H1 (cell line): ENCODE measurements around the gene C6orf136. TPM values are rescaled to one million over a fixed set of nuclear protein-coding genes. Genes with fewer than 3 reads are reported as not detected.

ENCODE experiments used
- CTCF ChIA-PET: fragments of 300-600 bp; sonication (Branson Sonifier 250); formaldehyde crosslinking; loops from one replicate; lab custom pipeline; 2021; ENCODE audit not compliant: partially characterized antibody; lab: Charles Lee
- POLR2A ChIA-PET: fragments of 300-600 bp; sonication (Branson Sonifier 250); formaldehyde crosslinking; loops from one replicate; lab custom pipeline; 2021; ENCODE audit warnings: inconsistent platforms; ENCODE audit not compliant: partially characterized antibody; lab: Charles Lee
- DNase-seq, 2 experiments: peaks; one replicate each; pipeline versions ENCODE4 v3.0.0 to v3.0.0-alpha.2; 2010 to 2022; ENCODE audit warnings: low spot score in 2 of 2, low read depth in 1 of 2, mixed read lengths in 1 of 2
- FAIRE-seq: peaks from 2 replicates; lab custom pipeline; 2011; peaks lifted over from hg19 to GRCh38; lab: Jason Lieb, UNC
- H2AFZ ChIP-seq: 2 replicates; pipeline ENCODE4 v1.8.1; 2012; ENCODE audit warnings: low read length, inconsistent platforms
- H2AK5ac ChIP-seq: 2 replicates; pipeline ENCODE4 v1.6.1; 2013; ENCODE audit warnings: low read depth, low read length
- H2BK120ac ChIP-seq: replicated peaks from 2 replicates; pipeline ENCODE3; 2013; ENCODE audit warnings: low read depth, low read length, inconsistent platforms
- H2BK12ac ChIP-seq: 2 replicates; pipeline ENCODE4 v1.6.1; 2013; ENCODE audit warnings: low read depth, low read length
- H2BK15ac ChIP-seq: 2 replicates; pipeline ENCODE4 v1.6.1; 2013; ENCODE audit warnings: low read length
- H2BK20ac ChIP-seq: 2 replicates; pipeline ENCODE4 v1.6.1; 2013; ENCODE audit warnings: low read length
- H2BK5ac ChIP-seq: 2 replicates; pipeline ENCODE4 v1.6.1; 2013; ENCODE audit warnings: low read depth, low read length
- H3K14ac ChIP-seq: 2 replicates; pipeline ENCODE4 v1.6.1; 2013; ENCODE audit warnings: inconsistent platforms; ENCODE audit not compliant: insufficient read length
- H3K18ac ChIP-seq: 2 replicates; pipeline ENCODE4 v1.6.1; 2013; ENCODE audit warnings: low read length; ENCODE audit errors: extremely low read depth
- H3K23ac ChIP-seq: 2 replicates; pipeline ENCODE4 v1.6.1; 2013; ENCODE audit warnings: inconsistent platforms; ENCODE audit not compliant: insufficient read length
- H3K23me2 ChIP-seq: 2 replicates; pipeline ENCODE4 v1.6.1; 2013; ENCODE audit warnings: low read depth, low read length
- H3K27ac ChIP-seq: 2 replicates; pipeline ENCODE4 v1.6.1; 2011; ENCODE audit warnings: low read depth, low read length, inconsistent platforms
- H3K27me3 ChIP-seq, 4 experiments: replicated peaks in 1 of 4; 1 replicate in 1 of 4; 2 replicates in 3 of 4; pipeline versions ENCODE4 v1.6.1 to v1.8.1; 2011 to 2013; ENCODE audit warnings: low read length in 3 of 4, mild to moderate bottlenecking in 3 of 4, inconsistent platforms in 2 of 4, mixed read lengths in 2 of 4, moderate library complexity in 1 of 4; ENCODE audit not compliant: control insufficient read depth in 3 of 4, insufficient read depth in 3 of 4; ENCODE audit errors: extremely low read depth in 1 of 4
- H3K36me3 ChIP-seq, 4 experiments: 2 replicates each; pipeline versions ENCODE4 v1.6.1 to v1.8.1; 2011 to 2013; ENCODE audit warnings: mild to moderate bottlenecking in 4 of 4, low read length in 3 of 4, moderate library complexity in 2 of 4, control low read depth in 1 of 4, inconsistent platforms in 1 of 4; ENCODE audit not compliant: insufficient read depth in 4 of 4, control insufficient read depth in 2 of 4
- H3K4ac ChIP-seq: replicated peaks from 2 replicates; pipeline ENCODE3; 2013; ENCODE audit warnings: low read length, low read depth, mixed read lengths, inconsistent platforms; ENCODE audit not compliant: insufficient read length
- H3K4me1 ChIP-seq, 4 experiments: replicated peaks in 1 of 4; 1 replicate in 1 of 4; 2 replicates in 3 of 4; pipeline versions ENCODE4 v1.6.1 to v1.8.1; 2011 to 2013; ENCODE audit warnings: low read length in 3 of 4, inconsistent platforms in 2 of 4, mixed read lengths in 1 of 4; ENCODE audit not compliant: insufficient read depth in 4 of 4, control insufficient read depth in 3 of 4
- H3K4me2 ChIP-seq, 2 experiments: 2 replicates each; pipeline versions ENCODE4 v1.6.1 to v1.8.1; 2011 to 2013; ENCODE audit warnings: low read depth in 2 of 2, low read length in 2 of 2, control low read depth in 1 of 2, inconsistent platforms in 1 of 2, mild to moderate bottlenecking in 1 of 2; ENCODE audit not compliant: insufficient read depth in 1 of 2
- H3K4me3 ChIP-seq, 4 experiments: fragments of 200-600, 300-600 bp in 1 of 4; sonication (generic), shearing (Covaris generic), sonication (Bioruptor Twin) in 1 of 4; 2 replicates each; pipeline versions ENCODE4 v1.5.1 to v1.8.1; 2011 to 2016; ENCODE audit warnings: low read length in 4 of 4, low read depth in 3 of 4, control low read depth in 2 of 4, inconsistent platforms in 2 of 4, mild to moderate bottlenecking in 2 of 4, mixed read lengths in 1 of 4, moderate library complexity in 1 of 4; ENCODE audit not compliant: insufficient read depth in 2 of 4; ENCODE audit errors: extremely low read depth in 1 of 4
- H3K56ac ChIP-seq: replicated peaks from 2 replicates; pipeline ENCODE3; 2013; ENCODE audit warnings: low read depth, mild to moderate bottlenecking, mixed read lengths, low read length, inconsistent platforms; ENCODE audit not compliant: insufficient read length
- H3K79me1 ChIP-seq: 2 replicates; pipeline ENCODE4 v1.6.1; 2013; ENCODE audit warnings: low read depth, low read length, control low read depth
- H3K79me2 ChIP-seq, 2 experiments: 2 replicates each; pipeline versions ENCODE4 v1.6.1 to v1.8.1; 2012 to 2013; ENCODE audit warnings: low read length in 2 of 2, mild to moderate bottlenecking in 2 of 2, inconsistent platforms in 1 of 2; ENCODE audit not compliant: insufficient read depth in 2 of 2, control insufficient read depth in 1 of 2
- H3K9ac ChIP-seq, 4 experiments: replicated peaks in 1 of 4; 1 replicate in 1 of 4; 2 replicates in 3 of 4; pipeline versions ENCODE4 v1.6.1 to v1.8.1; 2011 to 2013; ENCODE audit warnings: low read depth in 3 of 4, low read length in 3 of 4, control low read depth in 2 of 4, mild to moderate bottlenecking in 2 of 4, moderate library complexity in 2 of 4, inconsistent platforms in 1 of 4; ENCODE audit errors: extremely low read depth in 1 of 4
- H3K9me3 ChIP-seq, 2 experiments: 2 replicates each; pipeline versions ENCODE4 v1.6.1 to v1.8.1; 2012 to 2013; ENCODE audit warnings: mild to moderate bottlenecking in 2 of 2, moderate library complexity in 2 of 2, control low read depth in 1 of 2, inconsistent platforms in 1 of 2, low read depth in 1 of 2, low read length in 1 of 2, mixed read lengths in 1 of 2; ENCODE audit not compliant: insufficient read depth in 2 of 2
- H4K20me1 ChIP-seq, 2 experiments: replicated peaks in 1 of 2; 2 replicates each; pipeline versions ENCODE3 to v1.8.1; 2011 to 2013; ENCODE audit warnings: inconsistent platforms in 2 of 2, low read length in 2 of 2, mild to moderate bottlenecking in 1 of 2; ENCODE audit not compliant: insufficient read depth in 2 of 2, control insufficient read depth in 1 of 2
- H4K5ac ChIP-seq: 2 replicates; pipeline ENCODE4 v1.6.1; 2013; ENCODE audit warnings: low read length, low read depth, mixed read lengths, inconsistent platforms; ENCODE audit not compliant: insufficient read length
- H4K8ac ChIP-seq: 2 replicates; pipeline ENCODE4 v1.8.0; 2013; ENCODE audit warnings: mild to moderate bottlenecking, moderate library complexity, low read length, inconsistent platforms; ENCODE audit not compliant: insufficient read depth; ENCODE audit errors: extremely low read depth
- H4K91ac ChIP-seq: replicated peaks from 2 replicates; pipeline ENCODE3; 2013; ENCODE audit warnings: low read length, mixed read lengths, inconsistent platforms; ENCODE audit not compliant: insufficient read length
- BRCA1 ChIP-seq: IDR thresholded peaks from 2 replicates; pipeline ENCODE4 v1.6.1; 2012; ENCODE audit warnings: low read depth, low read length, improper control_type of control experiment
- CTBP2 ChIP-seq: IDR thresholded peaks from 2 replicates; pipeline ENCODE4 v1.7.0; 2011; ENCODE audit warnings: borderline replicate concordance, mild to moderate bottlenecking, moderate library complexity, mixed read lengths, low read length; ENCODE audit not compliant: insufficient read depth, insufficient read length
- EP300 ChIP-seq, 2 experiments: IDR thresholded peaks; 1 replicate in 1 of 2; 2 replicates in 1 of 2; pipeline ENCODE4 v1.6.1; 2011 to 2012; ENCODE audit warnings: low read depth in 2 of 2, low read length in 2 of 2, mild to moderate bottlenecking in 2 of 2, borderline replicate concordance in 1 of 2, inconsistent platforms in 1 of 2, moderate library complexity in 1 of 2
- GABPA ChIP-seq: IDR thresholded peaks from 2 replicates; pipeline ENCODE4 v1.6.1; 2011; ENCODE audit warnings: mild to moderate bottlenecking, low read length, moderate library complexity, borderline replicate concordance; ENCODE audit not compliant: insufficient read depth
- GTF2F1 ChIP-seq: IDR thresholded peaks from 2 replicates; pipeline ENCODE4 v1.6.1; 2012; ENCODE audit warnings: low read depth, low read length, improper control_type of control experiment, borderline replicate concordance
- PHF8 ChIP-seq: fragments of 200-600 bp; sonication (generic); conservative IDR thresholded peaks from 2 replicates; pipeline ENCODE4 v1.7.1; 2012; ENCODE audit warnings: low read depth, mild to moderate bottlenecking, inconsistent platforms, low read length, moderate library complexity
- RBBP5 ChIP-seq: IDR thresholded peaks from 2 replicates; pipeline ENCODE4 v1.7.1; 2012; ENCODE audit warnings: low read depth, mild to moderate bottlenecking, inconsistent platforms, low read length, moderate library complexity, borderline replicate concordance
- SIN3A ChIP-seq, 2 experiments: IDR thresholded peaks in 1 of 2; conservative IDR thresholded peaks in 1 of 2; 2 replicates each; pipeline ENCODE4 v1.6.1; 2011 to 2012; ENCODE audit warnings: low read length in 2 of 2, improper control_type of control experiment in 1 of 2, low read depth in 1 of 2, mild to moderate bottlenecking in 1 of 2
- SP2 ChIP-seq: IDR thresholded peaks from 2 replicates; pipeline ENCODE4 v1.6.1; 2012; ENCODE audit warnings: mild to moderate bottlenecking, low read length, inconsistent platforms
- WGBS, 2 experiments: shearing (Covaris generic) in 1 of 2; methylation state at CpG; one replicate each; pipeline versions ENCODE4 v1.1.6 to v1.1.7; 2013 to 2015; ENCODE audit warnings: low lambda C conversion rate in 2 of 2, mixed read lengths in 2 of 2, inconsistent platforms in 1 of 2, low coverage in 1 of 2, missing lambda C conversion rate in 1 of 2; ENCODE audit not compliant: insufficient replicate concordance in 2 of 2, insufficient coverage in 1 of 2, insufficient read length in 1 of 2; ENCODE audit errors: extremely low coverage in 1 of 2, missing lambda C conversion rate in 1 of 2; 5-methylcytosine and 5-hydroxymethylcytosine counted together
- polyA plus RNA-seq, 7 experiments: library from polyadenylated mRNA; depleted of rRNA in 3 of 7; stranded (reverse) in 5 of 7; unstranded in 2 of 7; fragments of >200 nt in 5 of 7; fragments of 200-250 nt in 2 of 7; gene quantifications; 1 replicate in 5 of 7; 2 replicates in 1 of 7; 4 replicates in 1 of 7; pipeline versions ENCODE4 v1.2.1 to v1.2.3, GENCODE V29; 2011 to 2013; ENCODE audit warnings: missing spikeins in 2 of 7, mixed read lengths in 2 of 7
- total RNA-seq: library from RNA; stranded (reverse); fragmentation: NEBNext Ultra II Directional; extraction: Animal tissue kit (Norgen Biotek cat#: 25700); gene quantifications from 2 replicates; pipeline ENCODE4 v1.2.1, GENCODE V29; 2021

C6orf136 gene
- total and polyA plus RNA-seq, 2 of the 8 experiments (the other 6 are each of a cell fraction or from before 2014, with no cell fraction given): 20.8 to 23.1 TPM

- H4K8ac ChIP-seq: peak overlapping the region; percentile 31
- H3K14ac ChIP-seq: no peak overlapping the region
- no peak overlapping the region for H2BK120ac ChIP-seq
- peaks cover 0 to 16% of the 10 kb centered on the region in 2 experiments; a peak in 3 of 4 replicates for H3K79me2 ChIP-seq
- H2AK5ac ChIP-seq: no peak overlapping the region
- no peaks in the 10 kb centered on the region; a peak in 1 of 8 replicates for H3K36me3 ChIP-seq
- H3K9ac ChIP-seq: peak overlapping the region in 3 of 4 experiments; percentile 39 to 51 (median 50); a peak in 4 of 7 replicates
- H4K91ac ChIP-seq: peak overlapping the region; percentile 52
- no peak overlapping the region for H2BK15ac ChIP-seq
- peak overlapping the region; percentile 49 to 97 (median 80) for H3K4me3 ChIP-seq
- peak overlapping the region; percentile 75 for H4K5ac ChIP-seq
- peak overlapping the region; percentile 75 for H3K4ac ChIP-seq
- peaks cover 15% of the 10 kb centered on the region for H3K23me2 ChIP-seq
- peak overlapping the region; percentile 96 to 98 for H3K4me2 ChIP-seq
- H4K20me1 ChIP-seq: peaks cover 3% of the 10 kb centered on the region in 2 experiments
- no peak overlapping the region for H2AFZ ChIP-seq
- WGBS, 2 experiments: 3% methylated on average over 38 of the region's 52 CpGs; no CpG with 5 or more reads in 1 of the 2 experiments
- peak overlapping the region; percentile 78; the same call in 1 of the 2 replicates for H2BK5ac ChIP-seq
- CTCF ChIA-PET: interaction anchor here (0.8 to 3.7 kb wide), 5 partner anchors 9 to 416 kb away, joined by 3 to 28 read pairs (median 14); no protein-coding TSS in a partner anchor
- no peaks in the 10 kb centered on the region for H3K27me3 ChIP-seq
- POLR2A ChIA-PET: interaction anchor here (1.1 to 26.7 kb wide), 9 partner anchors 10 to 77 kb away, joined by 3 to 732 read pairs (median 6); partner anchors contain the start of genes FLOT1, IER3, MDC1 and MRPS18B
- FAIRE-seq (no peak), DNase-seq (peak in 1 of 2 experiments; percentile 92)
- H3K18ac ChIP-seq: peak overlapping the region; percentile 93
- peaks cover 7 to 49% (median 32%) of the 10 kb centered on the region in 4 experiments for H3K4me1 ChIP-seq
- peak overlapping the region; percentile 35; the same call in 1 of the 2 replicates for H3K27ac ChIP-seq
- H3K23ac ChIP-seq: no peak overlapping the region
- no peaks in the 10 kb centered on the region for H3K9me3 ChIP-seq
- no peak overlapping the region for H2BK20ac ChIP-seq
- 0 out of 2 replicates have a peak overlapping the region, but pooled peaks have one; percentile 39 for H2BK12ac ChIP-seq
- H3K56ac ChIP-seq: peak overlapping the region; percentile 79
- H3K79me1 ChIP-seq: peaks cover 4% of the 10 kb centered on the region; the same call in 1 of the 2 replicates
- TF ChIP-seq RBBP5 (peak; percentile 73; the same call in 1 of the 2 replicates), PHF8 (0 out of 2 replicates have a peak, but pooled peaks have one; percentile 41), EP300 (IDR thresholded peaks at IDR 0.05; ENCODE audit: borderline replicate concordance in 1 of 2, low read depth in 2 of 2, low read length in 2 of 2) (peak in 1 of 2 experiments; percentile 94; a peak in 1 of 3 replicates), SP2 (no peak), BRCA1 (no peak), GTF2F1 (no peak), GABPA (no peak), SIN3A (conservative IDR thresholded peaks at IDR 0.05 in 1 of 2, IDR thresholded peaks at IDR 0.05 in 1 of 2; ENCODE audit: low read depth in 1 of 2, low read length in 2 of 2) (peak; percentile 74 to 93; a peak in 3 of 4 replicates), CTBP2 (peak; percentile 83)
These were observed 40.1 kb downstream of the C6orf136 start for GRCh38 chr6:30686908-30687658.
